SK-N-SH (cell line): ENCODE results near the gene CSRNP2. TPM values are rescaled to one million over a fixed set of nuclear protein-coding genes. Genes with fewer than 3 reads are reported as not detected.
"Not testable (repeated sequence)": the region's sequence is repeated elsewhere in the genome, so short reads cannot be mapped to it uniquely, and the experiment has no call there.

Experiments used
- CTCF ChIA-PET: fragments of 300-600, 350-600 bp; formaldehyde crosslinking; extraction: SDS; loops from one replicate; lab custom pipeline; 2021; lab: Yijun Ruan, JAX
- POLR2A ChIA-PET: fragments of 350-600 bp; sonication (Branson Sonifier 250); formaldehyde crosslinking; extraction: SDS; loops from one replicate; lab custom pipeline; 2020; ENCODE audit warnings: antibody characterized with exemption, inconsistent platforms; lab: Yijun Ruan, JAX
- DNase-seq: peaks from one replicate; pipeline ENCODE4 v3.0.0; 2012
- H2AFZ ChIP-seq: fragments of 200-600 bp; sonication (generic); 2 replicates; pipeline ENCODE4 v1.8.1; 2016; ENCODE audit warnings: antibody characterized with exemption, mild to moderate bottlenecking, low read depth
- H3F3A ChIP-seq: fragments of 200-600 bp; sonication (generic); replicated peaks from 2 replicates; pipeline ENCODE3; 2016; ENCODE audit warnings: antibody characterized with exemption, mild to moderate bottlenecking; ENCODE audit not compliant: insufficient read depth
- H3K27ac ChIP-seq, 2 experiments: fragments of 200-500 bp in 1 of 2; fragments of 200-600 bp in 1 of 2; sonication (Bioruptor generic) in 1 of 2; sonication (generic), shearing (Covaris generic) in 1 of 2; 2 replicates each; pipeline versions ENCODE4 v1.5.1 to v1.6.1; 2014 to 2016; ENCODE audit warnings: low read depth in 2 of 2, inconsistent platforms in 1 of 2, low read length in 1 of 2, mild to moderate bottlenecking in 1 of 2, mixed read lengths in 1 of 2
- H3K27me3 ChIP-seq: fragments of 200-600 bp; sonication (generic), shearing (Covaris generic); 2 replicates; pipeline ENCODE4 v1.6.1; 2016; ENCODE audit warnings: mixed run types; ENCODE audit not compliant: insufficient read depth
- H3K36me3 ChIP-seq, 2 experiments: fragments of 200-500 bp in 1 of 2; fragments of 200-600 bp in 1 of 2; sonication (Bioruptor generic) in 1 of 2; sonication (generic) in 1 of 2; replicated peaks in 1 of 2; 2 replicates each; pipeline versions ENCODE3 to v1.5.1; 2014 to 2016; ENCODE audit warnings: low read length in 1 of 2, mild to moderate bottlenecking in 1 of 2; ENCODE audit not compliant: insufficient read depth in 2 of 2, control insufficient read depth in 1 of 2
- H3K4me1 ChIP-seq, 2 experiments: fragments of 200-500 bp in 1 of 2; fragments of 200-600 bp in 1 of 2; sonication (Bioruptor generic) in 1 of 2; sonication (generic), shearing (Covaris generic) in 1 of 2; 2 replicates each; pipeline versions ENCODE4 v1.5.1 to v1.6.1; 2014 to 2016; ENCODE audit warnings: low read depth in 1 of 2, low read length in 1 of 2, mixed run types in 1 of 2; ENCODE audit not compliant: insufficient read depth in 2 of 2, control insufficient read depth in 1 of 2
- H3K4me2 ChIP-seq: fragments of 200-600 bp; sonication (generic), shearing (Covaris generic); 2 replicates; pipeline ENCODE4 v1.6.1; 2017; ENCODE audit warnings: mixed run types
- H3K4me3 ChIP-seq, 2 experiments: fragments of 200-500 bp in 1 of 2; fragments of 200-600 bp in 1 of 2; sonication (Bioruptor generic) in 1 of 2; sonication (generic), shearing (Covaris generic) in 1 of 2; 2 replicates each; pipeline versions ENCODE4 v1.5.1 to v1.8.1; 2014 to 2016; ENCODE audit warnings: low read depth in 2 of 2, inconsistent platforms in 1 of 2, low read length in 1 of 2, mild to moderate bottlenecking in 1 of 2, mixed read lengths in 1 of 2, moderate library complexity in 1 of 2
- H3K79me2 ChIP-seq: fragments of 200-600 bp; sonication (generic); 2 replicates; pipeline ENCODE4 v1.8.1; 2017; ENCODE audit warnings: mild to moderate bottlenecking; ENCODE audit not compliant: insufficient read depth
- H3K9ac ChIP-seq: fragments of 200-600 bp; sonication (generic); 2 replicates; pipeline ENCODE4 v1.6.1; 2017; ENCODE audit warnings: mixed run types
- H3K9me2 ChIP-seq: fragments of 200-600 bp; sonication (generic); 2 replicates; pipeline ENCODE4 v1.6.1; 2017; ENCODE audit warnings: mixed run types
- H3K9me3 ChIP-seq: fragments of 200-600 bp; sonication (generic); 2 replicates; pipeline ENCODE4 v1.6.1; 2017; ENCODE audit warnings: mixed run types, mild to moderate bottlenecking, moderate library complexity
- H4K20me1 ChIP-seq: fragments of 200-600 bp; sonication (generic); 2 replicates; pipeline ENCODE4 v1.6.1; 2017; ENCODE audit warnings: mild to moderate bottlenecking, mixed run types; ENCODE audit not compliant: insufficient read depth
- CHD2 ChIP-seq: fragments of 150-350 bp; IDR thresholded peaks from 2 replicates; pipeline ENCODE4 v1.6.1; 2018; ENCODE audit warnings: low read length; ENCODE audit not compliant: partially characterized antibody
- FOXM1 ChIP-seq: IDR thresholded peaks from 2 replicates; pipeline ENCODE4 v1.4.0; 2012; ENCODE audit warnings: low read depth, mild to moderate bottlenecking
- GABPA ChIP-seq: IDR thresholded peaks from 2 replicates; pipeline ENCODE4 v1.4.0; 2012; ENCODE audit warnings: low read depth, mild to moderate bottlenecking
- MAX ChIP-seq: IDR thresholded peaks from 2 replicates; pipeline ENCODE4 v1.4.0; 2012; ENCODE audit warnings: low read depth
- MXI1 ChIP-seq: IDR thresholded peaks from 2 replicates; pipeline ENCODE4 v1.6.1; 2012; ENCODE audit warnings: mild to moderate bottlenecking, low read depth, low read length, improper control_type of control experiment
- NFIC ChIP-seq: IDR thresholded peaks from 2 replicates; pipeline ENCODE4 v1.4.0; 2012; ENCODE audit warnings: borderline replicate concordance
- PBX3 ChIP-seq: IDR thresholded peaks from 2 replicates; pipeline ENCODE4; 2012
- RAD21 ChIP-seq: IDR thresholded peaks from 2 replicates; pipeline ENCODE4 v1.6.1; 2012; ENCODE audit warnings: mild to moderate bottlenecking, low read length
- RFX5 ChIP-seq: IDR thresholded peaks from 2 replicates; pipeline ENCODE4 v1.6.1; 2012; ENCODE audit warnings: mild to moderate bottlenecking, improper control_type of control experiment, low read length
- RXRA ChIP-seq: IDR thresholded peaks from 2 replicates; pipeline ENCODE4 v1.4.0; 2012; ENCODE audit warnings: low read depth, mild to moderate bottlenecking, borderline replicate concordance
- SMC3 ChIP-seq: IDR thresholded peaks from 2 replicates; pipeline ENCODE4 v1.6.1; 2012; ENCODE audit warnings: low read depth, low read length, improper control_type of control experiment
- USF1 ChIP-seq: IDR thresholded peaks from 2 replicates; pipeline ENCODE4 v1.4.0; 2012; ENCODE audit warnings: low read depth, borderline replicate concordance
- YY1 ChIP-seq: IDR thresholded peaks from 2 replicates; pipeline ENCODE4 v1.4.0; 2012; ENCODE audit warnings: low read depth, mild to moderate bottlenecking
- ZBTB33 ChIP-seq: IDR thresholded peaks from 2 replicates; pipeline ENCODE4 v1.4.0; 2012; ENCODE audit warnings: low read depth, borderline replicate concordance
- WGBS: methylation state at CpG from one replicate; pipeline ENCODE4 v1.1.6; 2017; ENCODE audit warnings: low lambda C conversion rate; 5-methylcytosine and 5-hydroxymethylcytosine counted together
- polyA plus RNA-seq, 3 experiments: library from polyadenylated mRNA; depleted of rRNA; stranded (reverse); fragments of >200 nt; gene quantifications; 2 replicates each; pipeline ENCODE4 v1.2.3, GENCODE V29; 2012

CSRNP2 gene
- polyA plus RNA-seq, 1 of the 3 experiments (the other 2 are of a cell fraction), result 18.7 TPM

GRCh38 chr12:51081421-51081820 lies 2.0 kb downstream of the CSRNP2 start:
- H2AFZ ChIP-seq, result no peak overlapping the region
- WGBS, result 100% methylated on average over 1 of the region's 1 CpG
- ChIA-PET POLR2A (interaction anchor here (0.6 to 2.7 kb wide), 2 partner anchors 19 to 304 kb away, joined by 4 to 16 read pairs; no protein-coding TSS in a partner anchor), CTCF (no interaction called here)
- H3K27me3 ChIP-seq, result no peaks in the 10 kb centered on the region
- no peaks in the 10 kb centered on the region for H3F3A ChIP-seq
- H3K79me2 ChIP-seq, result peaks cover 67% of the 10 kb centered on the region
- no peaks in the 10 kb centered on the region for H3K9me3 ChIP-seq
- H3K9me2 ChIP-seq, result no peaks in the 10 kb centered on the region
- no peak for DNase-seq
- peaks cover 0 to 6% of the 10 kb centered on the region in 2 experiments for H3K36me3 ChIP-seq
- peaks cover 10 to 11% of the 10 kb centered on the region in 2 experiments; a peak in 3 of 4 replicates for H3K4me1 ChIP-seq
- H3K4me2 ChIP-seq, result peak overlapping the region; percentile 75
- peak overlapping the region; percentile 83 to 97; a peak in 3 of 4 replicates for H3K4me3 ChIP-seq
- H3K9ac ChIP-seq, result no peak overlapping the region
- H4K20me1 ChIP-seq, result peaks cover 50% of the 10 kb centered on the region
- no peak for TF ChIP-seq YY1
- no peak for TF ChIP-seq RAD21
- no peak for TF ChIP-seq FOXM1
- TF ChIP-seq USF1, result no peak
- TF ChIP-seq RXRA, result no peak
- no peak for TF ChIP-seq GABPA
- peak overlapping the region in 1 of 2 experiments; percentile 90; a peak in 1 of 4 replicates for H3K27ac ChIP-seq

- peaks cover 63% of the 10 kb centered on the region for H4K20me1 ChIP-seq
- H3K4me3 ChIP-seq, result no peak overlapping the region
- WGBS, result 94% methylated on average over 4 of the region's 4 CpGs
- no peaks in the 10 kb centered on the region for H3K27me3 ChIP-seq
- H3K9ac ChIP-seq, result no peak overlapping the region
- H3K36me3 ChIP-seq, result peaks cover 3 to 16% of the 10 kb centered on the region in 2 experiments
- H3K4me1 ChIP-seq, result peaks cover 10 to 11% of the 10 kb centered on the region in 2 experiments; a peak in 3 of 4 replicates
- no peak overlapping the region for H2AFZ ChIP-seq
- H3K27ac ChIP-seq, result no peak overlapping the region
- peaks cover 80% of the 10 kb centered on the region for H3K79me2 ChIP-seq
- TF ChIP-seq RAD21, result no peak
- TF ChIP-seq MAX, result no peak
- TF ChIP-seq SMC3, result no peak
- no peak for TF ChIP-seq RFX5
- TF ChIP-seq ZBTB33, result no peak
- TF ChIP-seq YY1, result no peak
- TF ChIP-seq CHD2, result no peak
- no peak for TF ChIP-seq NFIC
- no peak for TF ChIP-seq PBX3
- no peak for TF ChIP-seq MXI1
- H3K4me2 ChIP-seq, result no peak overlapping the region
- no peak for DNase-seq
- no peaks in the 10 kb centered on the region for H3K9me3 ChIP-seq
- no peaks in the 10 kb centered on the region for H3K9me2 ChIP-seq
- POLR2A ChIA-PET, result no interaction called here
- H3F3A ChIP-seq, result no peaks in the 10 kb centered on the region
- CTCF ChIA-PET, result interaction anchor here (0.6 kb wide), 1 partner anchor 261 kb away, joined by 4 read pairs; no protein-coding TSS in a partner anchor
Measured at GRCh38 chr12:51080136-51080535, 3.3 kb downstream of the CSRNP2 start.

GRCh38 chr12:51078866-51079265 lies 4.5 kb downstream of the CSRNP2 start:
- H2AFZ ChIP-seq, H3K4me3 ChIP-seq, DNase-seq, POLR2A ChIA-PET, H3K4me2 ChIP-seq, H3K9ac ChIP-seq, H3K27ac ChIP-seq, H3K9me2 ChIP-seq, H3F3A ChIP-seq, H3K27me3 ChIP-seq, H3K9me3 ChIP-seq: not testable (repeated sequence)
- 95% methylated on average over 6 of the region's 6 CpGs for WGBS
- Histone ChIP-seq H3K36me3 (peaks cover 5 to 17% of the 10 kb centered on the region in 2 experiments), H4K20me1 (peaks cover 67% of the 10 kb centered on the region), H3K79me2 (peaks cover 92% of the 10 kb centered on the region), H3K4me1 (peaks cover 10 to 11% of the 10 kb centered on the region in 2 experiments; a peak in 3 of 4 replicates)
- CTCF ChIA-PET, result interaction anchor here (1.0 kb wide), 1 partner anchor 302 kb away, joined by 3 read pairs; no protein-coding TSS in a partner anchor
